CD14-positive monocyte (primary cell): ENCODE measurements around the gene SLC35D1. TPM values are rescaled to one million over a fixed set of nuclear protein-coding genes. Genes with fewer than 3 reads are reported as not detected.

Experiments used
- DNase-seq, 3 donors: peaks; one replicate each; pipeline ENCODE4 v3.0.0-alpha.2; 2011 to 2022
- H2AFZ ChIP-seq: 2 replicates; pipeline ENCODE4 v1.6.0; 2012; ENCODE audit warnings: mild to moderate bottlenecking, low read depth, low read length, inconsistent platforms; ENCODE audit not compliant: insufficient read depth, poor library complexity, severe bottlenecking
- H3K27ac ChIP-seq, 2 donors: 1 replicate in 1 of 2; 2 replicates in 1 of 2; pipeline ENCODE4 v1.5.1; 2012 to 2013; ENCODE audit warnings: low read length in 2 of 2, control low read depth in 1 of 2, inconsistent platforms in 1 of 2, low read depth in 1 of 2, mild to moderate bottlenecking in 1 of 2
- H3K27me3 ChIP-seq, 2 donors: one replicate each; pipeline versions ENCODE4 v1.6.0 to v1.6.1; 2011 to 2013; ENCODE audit warnings: low read length in 2 of 2; ENCODE audit not compliant: control insufficient read depth in 2 of 2, insufficient read depth in 2 of 2
- H3K36me3 ChIP-seq, 2 donors: replicated peaks in 1 of 2; 1 replicate in 1 of 2; 2 replicates in 1 of 2; pipeline versions ENCODE4 v1.5.1 to v1.6.1; 2012 to 2013; ENCODE audit warnings: low read length in 2 of 2, control low read depth in 1 of 2, inconsistent platforms in 1 of 2, mild to moderate bottlenecking in 1 of 2; ENCODE audit not compliant: insufficient read depth in 2 of 2, control insufficient read depth in 1 of 2
- H3K4me1 ChIP-seq, 2 donors: 1 replicate in 1 of 2; 2 replicates in 1 of 2; pipeline versions ENCODE4 v1.5.1 to v1.6.1; 2012 to 2013; ENCODE audit warnings: low read length in 2 of 2, control low read depth in 1 of 2, inconsistent platforms in 1 of 2, mild to moderate bottlenecking in 1 of 2, moderate library complexity in 1 of 2; ENCODE audit not compliant: insufficient read depth in 2 of 2, control insufficient read depth in 1 of 2
- H3K4me2 ChIP-seq: replicated peaks from 2 replicates; pipeline ENCODE3; 2012; ENCODE audit warnings: low read length, moderate library complexity, mild to moderate bottlenecking; ENCODE audit not compliant: poor library complexity, severe bottlenecking; ENCODE audit errors: extremely low read depth
- H3K4me3 ChIP-seq, 3 experiments: fragments of 200-600 bp in 1 of 3; sonication (generic) in 1 of 3; replicated peaks in 1 of 3; 1 replicate in 2 of 3; 2 replicates in 1 of 3; pipeline ENCODE4 v1.5.1; 2011 to 2013; ENCODE audit warnings: low read length in 3 of 3, mild to moderate bottlenecking in 3 of 3, control low read depth in 2 of 3, low read depth in 2 of 3, inconsistent platforms in 1 of 3, moderate library complexity in 1 of 3
- H3K79me2 ChIP-seq: 2 replicates; pipeline ENCODE4 v1.6.0; 2012; ENCODE audit warnings: mild to moderate bottlenecking, control low read depth, inconsistent platforms, low read length, moderate library complexity; ENCODE audit not compliant: insufficient read depth
- H3K9ac ChIP-seq: 2 replicates; pipeline ENCODE4 v1.6.0; 2017; ENCODE audit warnings: low read length, mild to moderate bottlenecking; ENCODE audit not compliant: insufficient read depth, poor library complexity, severe bottlenecking
- H3K9me3 ChIP-seq, 2 donors: replicated peaks in 1 of 2; 1 replicate in 1 of 2; 2 replicates in 1 of 2; pipeline versions ENCODE4 v1.5.1 to v1.6.1; 2012 to 2013; ENCODE audit warnings: low read length in 2 of 2, control low read depth in 1 of 2; ENCODE audit not compliant: control insufficient read depth in 1 of 2, insufficient read depth in 1 of 2
- H4K20me1 ChIP-seq: 2 replicates; pipeline ENCODE4 v1.6.0; 2012; ENCODE audit warnings: mild to moderate bottlenecking, low read length, control low read depth, moderate library complexity; ENCODE audit not compliant: insufficient read depth
- H3K27ac Mint-ChIP-seq, 7 donors: one replicate each; pipeline ENCODE4 v1.8.0; 2020; ENCODE audit warnings: mild to moderate bottlenecking in 7 of 7, mixed read lengths in 7 of 7, moderate library complexity in 6 of 7, inconsistent platforms in 2 of 7
- H3K27me3 Mint-ChIP-seq, 3 donors: one replicate each; pipeline ENCODE4 v1.8.0; 2021 to 2022; ENCODE audit warnings: low read depth in 3 of 3, mild to moderate bottlenecking in 3 of 3, mixed read lengths in 3 of 3, moderate library complexity in 3 of 3, inconsistent platforms in 1 of 3
- H3K36me3 Mint-ChIP-seq, 2 donors: one replicate each; pipeline ENCODE4 v1.8.0; 2020; ENCODE audit warnings: mixed read lengths in 2 of 2, inconsistent platforms in 1 of 2, mild to moderate bottlenecking in 1 of 2
- H3K4me1 Mint-ChIP-seq: one replicate; pipeline ENCODE4 v1.8.0; 2020; ENCODE audit warnings: mild to moderate bottlenecking, mixed read lengths
- H3K4me3 Mint-ChIP-seq, 2 donors: one replicate each; pipeline ENCODE4 v1.8.0; 2020; ENCODE audit warnings: mild to moderate bottlenecking in 2 of 2, mixed read lengths in 2 of 2, moderate library complexity in 1 of 2
- H3K9me3 Mint-ChIP-seq, 7 donors: one replicate each; pipeline ENCODE4 v1.8.0; 2020 to 2022; ENCODE audit warnings: mixed read lengths in 7 of 7, mild to moderate bottlenecking in 6 of 7, moderate library complexity in 6 of 7, inconsistent platforms in 2 of 7
- CTCF ChIP-seq: fragments of 200-600 bp; IDR thresholded peaks from one replicate; pipeline ENCODE4 v1.8.0; 2022; ENCODE audit warnings: antibody characterized with exemption, mild to moderate bottlenecking
- WGBS: methylation state at CpG from one replicate; pipeline ENCODE4 v1.1.5; 2013; ENCODE audit warnings: missing lambda C conversion rate; ENCODE audit not compliant: insufficient coverage; 5-methylcytosine and 5-hydroxymethylcytosine counted together
- intact Hi-C, 2 donors: fragments of 100-400 bp; cut with micrococcal nuclease; formaldehyde crosslinking; loops; one replicate each; pipeline versions ENCODE4 v1.15.0 to v1.15.1; 2023
- polyA plus RNA-seq, 3 donors: library from polyadenylated mRNA; depleted of rRNA in 1 of 3; unstranded in 2 of 3; stranded (reverse) in 1 of 3; fragments of 300-500 nt in 2 of 3; fragments of >200 nt in 1 of 3; fragmentation: Illumina TruSeq in 2 of 3; gene quantifications; 1 replicate in 2 of 3; 2 replicates in 1 of 3; pipeline ENCODE4 v1.2.3, GENCODE V29; 2012 to 2021

The SLC35D1 gene
- polyA plus RNA-seq, 3 donors = 2.2 to 3.3 (median 2.7) TPM

- no peak overlapping the region for H3K27ac Mint-ChIP-seq
- Histone ChIP-seq H3K36me3 (no peaks in the 10 kb centered on the region), H3K9ac (no peak overlapping the region), H3K9me3 (no peaks in the 10 kb centered on the region), H3K4me2 (no peak overlapping the region), H3K4me3 (no peak overlapping the region), H4K20me1 (no peaks in the 10 kb centered on the region), H3K27me3 (no peaks in the 10 kb centered on the region), H3K79me2 (no peaks in the 10 kb centered on the region), H2AFZ (no peak overlapping the region), H3K27ac (no peak overlapping the region), H3K4me1 (no peaks in the 10 kb centered on the region)
- H3K4me1 Mint-ChIP-seq = no peaks in the 10 kb centered on the region
- TF ChIP-seq CTCF = no peak
- peaks cover 0 to 1% (median 1%) of the 10 kb centered on the region in 3 donors for H3K27me3 Mint-ChIP-seq
- intact Hi-C loops = no loop called here
- H3K9me3 Mint-ChIP-seq = peaks cover 2 to 19% (median 8%) of the 10 kb centered on the region in 7 donors
- WGBS = no CpG with 5 or more reads among the region's 1 CpG
- H3K4me3 Mint-ChIP-seq = no peak overlapping the region
- H3K36me3 Mint-ChIP-seq = no peaks in the 10 kb centered on the region
- DNase-seq = no peak
These were observed 34.5 kb upstream of the SLC35D1 start for GRCh38 chr1:67088440-67088839.

GRCh38 chr1:67085326-67085725 is 31.4 kb upstream of the SLC35D1 start:
- Histone ChIP-seq H3K9me3 (no peaks in the 10 kb centered on the region), H3K27ac (no peak overlapping the region), H3K36me3 (no peaks in the 10 kb centered on the region), H3K4me1 (no peaks in the 10 kb centered on the region), H3K9ac (no peak overlapping the region), H2AFZ (no peak overlapping the region), H3K4me2 (no peak overlapping the region), H4K20me1 (no peaks in the 10 kb centered on the region), H3K27me3 (no peaks in the 10 kb centered on the region), H3K79me2 (no peaks in the 10 kb centered on the region), H3K4me3 (no peak overlapping the region)
- intact Hi-C loops = no loop called here
- DNase-seq = no peak
- no peak overlapping the region for H3K4me3 Mint-ChIP-seq
- no peak for TF ChIP-seq CTCF
- H3K9me3 Mint-ChIP-seq = peaks cover 2 to 19% (median 6%) of the 10 kb centered on the region in 7 donors
- no peak overlapping the region for H3K27ac Mint-ChIP-seq
- WGBS = no CpG with 5 or more reads among the region's 2 CpGs
- no peaks in the 10 kb centered on the region for H3K36me3 Mint-ChIP-seq
- no peaks in the 10 kb centered on the region for H3K4me1 Mint-ChIP-seq
- peaks cover 0 to 1% (median 0%) of the 10 kb centered on the region in 3 donors for H3K27me3 Mint-ChIP-seq
